CD1c-positive myeloid dendritic cell (primary cell): ENCODE results near the gene UTP14C.
A peak's percentile ranks its signal among the peaks of the same experiment; 100 is the strongest.
"Not testable (repeated sequence)": the region's sequence is repeated elsewhere in the genome, so short reads cannot be mapped to it uniquely, and the experiment has no call there.

Experiments used
- DNase-seq: peaks from one replicate; pipeline ENCODE4 v3.0.0-alpha.2; 2016; ENCODE audit errors: extremely low spot score

Gene UTP14C, protein sequence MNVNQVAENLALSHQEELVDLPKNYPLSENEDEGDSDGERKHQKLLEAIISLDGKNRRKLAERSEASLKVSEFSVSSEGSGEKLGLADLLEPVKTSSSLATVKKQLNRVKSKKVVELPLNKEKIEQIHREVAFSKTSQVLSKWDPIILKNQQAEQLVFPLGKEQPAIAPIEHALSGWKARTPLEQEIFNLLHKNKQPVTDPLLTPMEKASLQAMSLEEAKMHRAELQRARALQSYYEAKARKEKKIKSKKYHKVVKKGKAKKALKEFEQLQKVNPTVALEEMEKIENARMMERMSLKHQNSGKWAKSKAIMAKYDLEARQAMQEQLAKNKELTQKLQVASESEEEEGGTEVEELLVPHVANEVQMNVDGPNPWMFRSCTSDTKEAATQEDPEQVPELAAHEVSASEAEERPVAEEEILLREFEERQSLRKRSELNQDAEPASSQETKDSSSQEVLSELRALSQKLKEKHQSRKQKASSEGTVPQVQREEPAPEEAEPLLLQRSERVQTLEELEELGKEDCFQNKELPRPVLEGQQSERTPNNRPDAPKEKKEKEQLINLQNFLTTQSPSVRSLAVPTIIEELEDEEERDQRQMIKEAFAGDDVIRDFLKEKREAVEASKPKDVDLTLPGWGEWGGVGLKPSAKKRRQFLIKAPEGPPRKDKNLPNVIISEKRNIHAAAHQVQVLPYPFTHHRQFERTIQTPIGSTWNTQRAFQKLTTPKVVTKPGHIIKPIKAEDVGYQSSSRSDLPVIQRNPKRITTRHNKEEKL

DNA sequence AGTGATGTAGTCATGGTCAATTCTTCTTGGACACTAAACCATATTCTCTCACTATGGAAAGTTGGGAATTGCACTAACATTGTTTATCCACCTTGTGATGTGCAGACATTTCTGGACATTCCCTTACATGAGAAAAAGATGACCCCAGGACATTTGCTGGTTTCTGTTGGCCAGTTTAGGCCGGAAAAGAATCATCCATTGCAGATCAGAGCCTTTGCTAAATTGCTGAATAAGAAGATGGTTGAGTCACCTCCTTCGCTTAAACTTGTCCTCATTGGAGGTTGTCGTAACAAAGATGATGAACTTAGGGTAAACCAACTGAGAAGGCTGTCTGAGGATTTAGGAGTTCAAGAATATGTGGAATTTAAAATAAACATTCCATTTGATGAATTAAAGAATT is at the start of gene UTP14C:
TSS of gene UTP14C (plus strand) at position 211 of the 400 bp plus-strand sequence. CDS start 4,114 bp downstream, outside the sequence.
- no peak for DNase-seq

DNA sequence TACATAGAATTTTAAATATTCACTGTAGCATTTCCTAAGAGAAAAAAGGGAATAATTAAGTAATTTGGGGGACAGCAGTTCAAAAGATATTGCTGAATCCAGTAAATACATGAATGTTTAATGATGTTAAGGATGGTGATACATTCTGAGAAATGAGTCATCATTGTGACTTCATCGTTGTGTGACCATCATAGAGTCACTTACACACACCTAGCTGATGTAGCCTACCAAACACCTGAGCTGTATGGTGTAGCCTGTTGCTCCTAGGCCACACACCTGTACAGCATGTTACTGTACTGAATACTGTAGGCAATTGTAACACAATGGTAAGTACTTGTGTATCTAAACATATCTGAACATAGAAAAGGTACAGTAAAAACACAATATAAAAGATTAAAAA is 48.1 kb upstream of the UTP14C start:
- no peak for DNase-seq

- no peak for DNase-seq
These were observed 47.6 kb upstream of the UTP14C start for GRCh38 chr13:51976890-51977289.

GRCh38 chr13:51977625-51978024 is 46.9 kb upstream of the UTP14C start:
- no peak for DNase-seq

- DNase-seq = no peak
These were observed 45.5 kb upstream of the UTP14C start for GRCh38 chr13:51978796-51979556.

- DNase-seq = no peak
These were observed 43.6 kb upstream of the UTP14C start for GRCh38 chr13:51980908-51981307.

DNA sequence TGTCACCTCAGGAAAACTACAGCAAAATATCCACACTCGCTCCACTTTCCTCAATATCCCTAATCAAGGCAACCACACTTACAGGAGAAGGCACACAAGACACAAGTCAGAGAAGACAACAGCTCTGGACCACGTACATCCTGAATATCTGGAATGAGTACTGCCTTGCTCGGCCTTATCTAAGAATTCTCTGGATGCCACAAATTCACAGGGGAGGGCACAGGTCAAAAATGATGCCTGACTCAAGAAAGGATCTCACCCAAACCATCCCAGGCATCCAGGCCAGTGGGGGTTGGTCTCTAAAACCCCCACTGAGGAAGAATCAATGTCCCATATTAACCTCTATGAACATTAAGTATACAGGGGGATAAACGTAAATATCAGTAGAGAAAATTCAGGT is 43.1 kb upstream of the UTP14C start:
- no peak for DNase-seq

- not testable (repeated sequence) for DNase-seq
These were observed 41.2 kb upstream of the UTP14C start for GRCh38 chr13:51983292-51983691.

DNA sequence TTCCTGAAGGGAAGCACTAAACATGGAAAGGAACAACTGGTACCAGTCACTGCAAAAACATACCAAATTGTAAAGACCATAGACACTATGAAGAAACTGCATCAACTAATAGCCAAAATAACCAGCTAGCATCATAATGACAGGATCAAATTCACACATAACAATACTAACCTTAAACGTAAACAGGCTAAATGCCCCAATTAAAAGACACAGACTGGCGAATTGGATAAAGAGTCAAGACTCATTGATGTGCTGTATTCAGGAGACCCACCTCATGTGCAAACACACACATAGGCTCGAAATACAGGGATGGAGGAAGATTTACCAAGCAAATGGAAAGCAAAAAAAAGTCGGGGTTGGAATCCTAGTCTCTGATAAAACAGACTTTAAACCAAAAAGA is 39.6 kb upstream of the UTP14C start:
- DNase-seq = not testable (repeated sequence)

DNA sequence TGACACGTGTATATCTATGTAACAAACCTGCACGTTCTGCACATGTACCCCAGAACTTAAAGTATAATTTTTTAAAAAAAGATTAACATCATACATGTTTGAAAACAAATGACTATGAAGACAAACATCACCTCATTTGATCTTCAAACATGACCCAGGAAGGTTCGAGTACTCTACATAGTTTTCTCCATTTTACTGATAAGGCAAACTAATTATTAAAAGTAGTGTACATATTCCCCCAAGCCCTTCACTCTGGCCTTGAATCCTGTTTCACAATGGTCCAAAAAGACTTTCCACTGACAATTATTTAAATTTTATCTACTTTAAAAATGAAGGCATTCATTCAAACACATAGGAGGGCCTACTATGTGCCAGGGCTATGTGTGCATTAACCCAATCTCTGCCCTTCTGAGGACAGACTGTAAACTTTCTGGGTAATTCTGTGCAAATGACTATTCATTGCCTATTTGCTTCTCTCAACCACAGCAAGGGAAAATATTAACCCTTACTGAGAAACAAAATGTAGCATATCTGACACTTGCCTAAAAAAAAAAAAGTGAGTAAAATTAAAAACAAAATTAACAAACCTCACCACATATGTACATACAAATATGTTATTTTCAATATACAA is 35.4 kb upstream of the UTP14C start:
- no peak for DNase-seq

DNA sequence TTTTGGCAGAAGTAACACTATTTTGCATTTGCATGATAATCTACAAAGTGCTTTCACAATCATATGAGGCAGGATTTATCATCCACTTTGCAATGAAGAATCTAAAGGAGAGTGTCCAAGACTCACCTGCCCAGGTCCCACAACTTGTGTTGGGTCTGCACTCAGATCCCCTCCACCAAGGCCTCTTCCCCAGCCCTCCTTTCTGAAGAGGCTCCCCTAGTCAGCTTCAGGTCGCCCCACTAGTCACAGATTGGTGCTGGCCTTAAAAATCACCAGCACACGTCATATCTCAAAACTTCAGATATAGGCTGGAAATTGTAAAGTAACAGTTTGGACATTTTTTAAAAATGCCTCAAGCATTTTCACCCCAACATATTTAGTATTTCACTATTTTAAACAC is 30.8 kb upstream of the UTP14C start:
- DNase-seq = no peak

- peak; percentile 4 for DNase-seq
These were observed 28.6 kb upstream of the UTP14C start for GRCh38 chr13:51995677-51996551.

DNA sequence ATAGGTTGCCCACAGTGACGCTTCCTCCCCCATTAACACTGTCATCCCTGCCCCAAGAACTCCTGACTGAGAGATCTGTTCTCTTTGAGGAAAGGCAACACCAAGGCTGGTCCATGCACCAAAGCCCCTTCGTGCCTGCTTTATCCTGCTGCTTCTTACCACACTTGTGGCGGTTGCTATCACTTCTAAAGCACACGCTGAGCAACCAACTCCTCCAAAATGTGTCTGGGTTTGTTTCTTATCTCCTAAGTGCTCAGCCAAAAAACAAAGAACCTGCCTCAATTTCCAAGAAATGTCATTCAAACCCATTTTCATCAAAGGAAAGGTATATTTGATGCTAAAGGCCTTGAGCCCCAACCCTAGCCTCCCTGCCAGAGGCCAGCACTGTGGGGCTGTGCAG is 27.9 kb upstream of the UTP14C start:
- no peak for DNase-seq

- DNase-seq = no peak
These were observed 27.3 kb upstream of the UTP14C start for GRCh38 chr13:51997186-51997585.

DNA sequence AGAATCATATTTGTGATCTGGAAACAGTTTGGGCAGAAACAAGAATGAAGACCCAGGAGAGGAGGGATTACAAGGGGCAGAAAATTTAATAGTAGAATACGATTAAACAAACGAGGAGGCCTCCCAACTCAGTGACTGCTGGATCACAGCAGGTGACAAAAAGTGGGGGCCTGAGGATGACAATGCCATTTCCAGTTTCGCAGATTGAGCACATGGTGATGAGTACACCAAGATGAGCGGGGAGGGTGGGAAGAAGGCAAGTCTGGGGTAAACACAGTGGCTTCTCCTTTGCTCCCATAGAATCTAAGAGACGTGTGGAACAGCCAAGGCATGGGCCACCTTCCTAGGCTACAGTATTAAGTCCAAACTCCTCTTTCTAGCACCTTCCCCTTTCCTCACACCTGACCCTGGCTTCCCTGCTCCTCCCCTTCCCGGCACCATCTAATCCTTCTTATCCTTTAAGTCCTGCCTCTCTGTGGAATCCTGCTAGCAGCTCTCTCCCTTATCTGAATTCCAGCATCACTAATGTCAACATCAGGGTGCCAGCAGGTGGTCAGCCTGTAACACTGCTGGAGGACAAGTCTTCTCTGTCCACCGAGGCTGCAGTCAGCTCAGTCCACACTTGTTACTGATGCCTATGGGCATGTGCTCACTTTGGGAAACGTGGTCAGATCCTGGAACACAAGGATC is 26.7 kb upstream of the UTP14C start:
- no peak for DNase-seq

DNA sequence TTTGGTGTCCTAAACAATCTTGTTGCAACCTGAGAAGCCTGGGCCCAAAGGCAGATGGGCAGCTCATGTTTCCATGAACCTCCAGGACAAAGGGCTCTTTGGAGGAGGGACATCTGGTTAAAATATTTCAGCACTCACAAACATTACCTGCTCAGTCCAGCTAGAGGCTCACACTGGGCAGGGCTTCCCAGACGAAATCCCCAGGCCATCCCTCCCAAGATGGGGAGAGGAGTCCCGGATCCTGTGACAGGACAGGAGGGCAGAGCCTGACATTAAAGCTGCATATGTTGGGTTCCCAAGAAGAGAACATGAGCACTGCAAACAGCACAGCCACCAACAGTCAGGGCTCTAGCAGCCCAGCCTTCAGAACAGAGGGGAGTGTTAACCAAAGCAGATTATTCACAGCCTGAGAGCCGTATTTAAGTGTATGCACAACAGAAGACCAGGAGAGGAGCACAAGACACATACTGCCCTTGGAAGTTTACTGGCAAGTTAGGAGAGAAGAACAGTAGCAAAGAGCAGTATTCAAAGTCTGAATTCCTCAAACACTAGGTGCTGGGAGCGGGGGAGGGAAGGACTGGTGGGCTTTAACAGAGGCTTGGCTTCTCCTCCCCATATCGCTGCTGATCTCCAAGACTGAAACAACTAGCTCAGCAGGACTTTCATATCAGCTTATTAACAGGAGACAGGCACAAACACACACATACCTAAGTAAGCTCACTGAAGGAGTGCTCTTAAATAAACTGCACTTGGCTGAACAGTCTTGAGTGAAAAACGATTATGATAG is 25.6 kb upstream of the UTP14C start:
- DNase-seq = no peak

DNA sequence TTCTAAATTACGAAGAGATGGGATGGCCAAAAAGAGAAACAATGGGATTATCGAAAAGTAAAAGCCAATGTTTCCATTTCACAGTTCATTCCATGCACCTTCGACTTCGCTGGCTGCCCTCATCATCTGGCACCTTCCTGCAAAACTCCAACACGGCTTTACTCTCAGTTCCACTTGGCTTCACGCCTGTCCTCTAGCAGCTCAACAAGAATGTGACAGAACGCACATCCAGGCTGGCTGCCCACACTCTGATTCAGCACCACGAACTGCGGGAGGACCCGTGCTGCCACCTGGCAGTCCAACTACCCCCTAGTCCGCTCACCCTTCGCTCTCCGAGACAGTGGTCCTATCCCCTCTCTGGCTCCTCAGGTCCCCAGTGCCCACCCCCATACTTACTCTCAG is 25.0 kb upstream of the UTP14C start:
- no peak for DNase-seq

- no peak for DNase-seq
These were observed 24.6 kb upstream of the UTP14C start for GRCh38 chr13:51999921-52000320.

DNA sequence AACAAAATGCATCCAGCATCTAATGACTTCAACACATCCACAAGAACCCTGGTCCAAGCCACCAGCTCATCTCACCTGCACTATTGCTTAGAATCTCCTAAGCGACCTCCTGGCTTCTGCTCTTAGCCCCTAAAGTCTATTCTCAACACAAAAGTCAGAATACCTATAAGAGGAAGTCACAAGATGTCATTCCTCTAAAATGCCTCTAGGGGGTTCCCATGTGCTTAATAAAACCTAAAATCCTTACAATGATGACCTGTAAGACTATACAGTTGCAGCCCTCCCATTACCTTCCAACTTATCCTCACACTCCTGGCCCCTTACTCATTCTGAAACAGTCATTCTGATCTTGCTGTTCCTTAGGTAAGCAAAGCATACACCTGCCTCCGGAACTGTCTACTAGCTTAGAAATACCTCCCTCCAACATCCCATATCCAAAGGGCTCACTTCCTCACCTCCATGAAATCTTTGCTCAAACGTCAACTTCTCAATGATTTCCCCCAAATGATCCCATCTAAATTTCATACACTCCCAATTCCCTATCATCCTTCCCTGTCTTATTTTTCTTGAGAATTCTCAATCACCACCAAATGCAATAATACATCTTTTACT is 23.3 kb upstream of the UTP14C start:
- peak; percentile 68 for DNase-seq
